GM23248 (cell line): ENCODE data around the gene PFKP. TPM values are rescaled to one million over a fixed set of nuclear protein-coding genes. Genes with fewer than 3 reads are reported as not detected.

ENCODE experiments used
- DNase-seq: peaks from one replicate; pipeline ENCODE4 v3.0.0-alpha.2; 2015
- H2AFZ ChIP-seq: fragments of 200-600 bp; sonication (generic); 2 replicates; pipeline ENCODE4 v1.6.1; 2016; ENCODE audit warnings: antibody characterized with exemption
- H3F3A ChIP-seq: fragments of 200-600 bp; sonication (generic); 2 replicates; pipeline ENCODE4 v1.6.1; 2016; ENCODE audit warnings: mild to moderate bottlenecking, antibody characterized with exemption, mixed run types; ENCODE audit not compliant: insufficient read depth
- H3K27ac ChIP-seq: fragments of 200-600 bp; sonication (generic); 2 replicates; pipeline ENCODE4 v1.5.1; 2016; ENCODE audit warnings: mild to moderate bottlenecking
- H3K27me3 ChIP-seq: fragments of 200-600 bp; sonication (generic); replicated peaks from 2 replicates; pipeline ENCODE4 v1.6.1; 2016; ENCODE audit warnings: mild to moderate bottlenecking; ENCODE audit not compliant: insufficient read depth
- H3K36me3 ChIP-seq: fragments of 200-600 bp; sonication (generic); 2 replicates; pipeline ENCODE4 v1.6.1; 2016; ENCODE audit warnings: low read depth, mild to moderate bottlenecking
- H3K4me1 ChIP-seq: fragments of 200-600 bp; sonication (generic); 2 replicates; pipeline ENCODE4 v1.6.1; 2016; ENCODE audit warnings: mild to moderate bottlenecking; ENCODE audit not compliant: insufficient read depth
- H3K4me2 ChIP-seq: fragments of 200-600 bp; sonication (generic); one replicate; pipeline ENCODE4 v1.6.1; 2016; ENCODE audit warnings: mild to moderate bottlenecking; ENCODE audit not compliant: unreplicated experiment
- H3K4me3 ChIP-seq: fragments of 200-600 bp; sonication (generic); 2 replicates; pipeline ENCODE4 v1.5.1; 2016; ENCODE audit warnings: mild to moderate bottlenecking
- H3K79me2 ChIP-seq: fragments of 200-600 bp; sonication (generic); 2 replicates; pipeline ENCODE4 v1.6.1; 2016; ENCODE audit warnings: mild to moderate bottlenecking; ENCODE audit not compliant: insufficient read depth
- H3K9ac ChIP-seq: fragments of 200-600 bp; sonication (generic); 2 replicates; pipeline ENCODE4 v1.6.1; 2016; ENCODE audit warnings: mild to moderate bottlenecking
- H3K9me2 ChIP-seq: fragments of 200-600 bp; sonication (generic); 2 replicates; pipeline ENCODE4 v1.6.1; 2016; ENCODE audit warnings: mixed run types, mild to moderate bottlenecking, moderate library complexity; ENCODE audit not compliant: insufficient read depth
- H3K9me3 ChIP-seq: fragments of 200-600 bp; sonication (generic); one replicate; pipeline ENCODE4 v1.6.1; 2017; ENCODE audit warnings: low read depth
- H4K20me1 ChIP-seq: fragments of 200-600 bp; sonication (generic); 2 replicates; pipeline ENCODE4 v1.6.0; 2016; ENCODE audit not compliant: insufficient read depth
- EZH2 ChIP-seq: fragments of 200-600 bp; sonication (generic); IDR thresholded peaks from 2 replicates; pipeline ENCODE4 v1.6.1; 2018; ENCODE audit warnings: antibody characterized with exemption, mild to moderate bottlenecking; ENCODE audit not compliant: insufficient read depth, poor library complexity, severe bottlenecking
- EZH2phosphoT487 ChIP-seq: fragments of 200-600 bp; sonication (generic); IDR thresholded peaks from 2 replicates; pipeline ENCODE4 v1.6.1; 2018; ENCODE audit warnings: antibody characterized with exemption, moderate library complexity, mild to moderate bottlenecking, low read depth; ENCODE audit not compliant: insufficient read depth
- WGBS, 2 experiments: methylation state at CpG; one replicate each; pipeline ENCODE4 v1.1.6; 2015 to 2017; ENCODE audit warnings: low lambda C conversion rate in 2 of 2, low coverage in 1 of 2; ENCODE audit errors: missing lambda C conversion rate in 2 of 2; 5-methylcytosine and 5-hydroxymethylcytosine counted together
- in situ Hi-C: fragments of 300-500 bp; cut with MboI; formaldehyde crosslinking; loops from 2 replicates; pipeline ENCODE4 v1.15.0; 2020
- polyA plus RNA-seq: library from polyadenylated mRNA; unstranded; fragments of >200 nt; fragmentation: Nextera tagmentation; extraction: Ambion mirVana; gene quantifications from 2 replicates; pipeline ENCODE4 v1.2.1, GENCODE V29; 2016
- total RNA-seq: library from RNA; depleted of rRNA; stranded (reverse); fragments of >200 nt; shearing (Covaris generic); gene quantifications from 2 replicates; pipeline ENCODE4 v1.2.3, GENCODE V29; 2014

PFKP gene
- total and polyA plus RNA-seq, 2 experiments from 2014 or later: 133 to 159 TPM

GRCh38 chr10:3028441-3028840, 38.9 kb upstream of the PFKP start:
- Histone ChIP-seq H3K4me2 (no peak overlapping the region), H3K9me2 (no peaks in the 10 kb centered on the region)
- 68 to 77% methylated on average over 11 of the region's 11 CpGs for WGBS, 2 experiments

GRCh38 chr10:3030765-3031164, 36.6 kb upstream of the PFKP start:
- Histone ChIP-seq H3K4me1 (no peaks in the 10 kb centered on the region), H3K9me2 (no peaks in the 10 kb centered on the region), H3F3A (no peaks in the 10 kb centered on the region), H3K4me2 (no peak overlapping the region), H3K27me3 (peaks cover 16% of the 10 kb centered on the region), H3K27ac (no peak overlapping the region), H3K36me3 (no peaks in the 10 kb centered on the region), H4K20me1 (no peaks in the 10 kb centered on the region), H3K9me3 (no peaks in the 10 kb centered on the region), H3K9ac (no peak overlapping the region), H2AFZ (no peak overlapping the region), H3K4me3 (no peak overlapping the region), H3K79me2 (no peaks in the 10 kb centered on the region)
- 23 to 31% methylated on average over 5 of the region's 5 CpGs for WGBS, 2 experiments
- no peak for DNase-seq
- in situ Hi-C loops: no loop called here
- TF ChIP-seq EZH2phosphoT487 (no peak), EZH2 (no peak)

More at GRCh38 chr10:3028441-3028840, 38.9 kb upstream of the PFKP start:
- Histone ChIP-seq H3F3A (no peaks in the 10 kb centered on the region), H4K20me1 (no peaks in the 10 kb centered on the region), H3K27me3 (peaks cover 8% of the 10 kb centered on the region), H3K4me1 (no peaks in the 10 kb centered on the region), H2AFZ (no peak overlapping the region), H3K4me3 (no peak overlapping the region), H3K9ac (no peak overlapping the region), H3K9me3 (no peaks in the 10 kb centered on the region), H3K27ac (no peak overlapping the region), H3K36me3 (no peaks in the 10 kb centered on the region), H3K79me2 (no peaks in the 10 kb centered on the region)
- no peak for DNase-seq
- TF ChIP-seq EZH2phosphoT487 (no peak), EZH2 (no peak)
- in situ Hi-C loops: no loop called here

GRCh38 chr10:3031490-3031889, 35.9 kb upstream of the PFKP start:
- Histone ChIP-seq H3K27me3 (peaks cover 16% of the 10 kb centered on the region), H2AFZ (no peak overlapping the region), H3K79me2 (no peaks in the 10 kb centered on the region), H3K9ac (no peak overlapping the region), H4K20me1 (no peaks in the 10 kb centered on the region), H3K9me2 (no peaks in the 10 kb centered on the region), H3K27ac (no peak overlapping the region), H3K36me3 (no peaks in the 10 kb centered on the region), H3F3A (no peaks in the 10 kb centered on the region), H3K4me1 (no peaks in the 10 kb centered on the region), H3K4me2 (no peak overlapping the region), H3K9me3 (no peaks in the 10 kb centered on the region), H3K4me3 (no peak overlapping the region)
- WGBS, 2 experiments: 14 to 16% methylated on average over 4 of the region's 4 CpGs
- TF ChIP-seq EZH2 (no peak), EZH2phosphoT487 (no peak)
- in situ Hi-C loops: no loop called here
- no peak for DNase-seq

- in situ Hi-C loops: no loop called here
Observed at GRCh38 chr10:3033925-3034324, 33.4 kb upstream of the PFKP start.

GRCh38 chr10:3034616-3035015, 32.7 kb upstream of the PFKP start:
- in situ Hi-C loops: no loop called here
- Histone ChIP-seq H3K27ac (no peak overlapping the region), H4K20me1 (no peaks in the 10 kb centered on the region), H3K4me3 (no peak overlapping the region), H2AFZ (no peak overlapping the region), H3K9me2 (no peaks in the 10 kb centered on the region), H3K9ac (no peak overlapping the region), H3K4me2 (no peak overlapping the region), H3K4me1 (no peaks in the 10 kb centered on the region), H3K9me3 (no peaks in the 10 kb centered on the region), H3K36me3 (no peaks in the 10 kb centered on the region), H3K79me2 (no peaks in the 10 kb centered on the region), H3K27me3 (peaks cover 24% of the 10 kb centered on the region), H3F3A (no peaks in the 10 kb centered on the region)
- DNase-seq: no peak
- WGBS, 2 experiments: 38% methylated on average over 4 of the region's 4 CpGs
- TF ChIP-seq EZH2phosphoT487 (no peak), EZH2 (no peak)

More at GRCh38 chr10:3033925-3034324, 33.4 kb upstream of the PFKP start:
- H3F3A ChIP-seq: no peaks in the 10 kb centered on the region
- no peak overlapping the region for H3K4me3 ChIP-seq
- no peak for TF ChIP-seq EZH2phosphoT487
- no peak for TF ChIP-seq EZH2
- H2AFZ ChIP-seq: no peak overlapping the region
- no peaks in the 10 kb centered on the region for H3K9me2 ChIP-seq
- H4K20me1 ChIP-seq: no peaks in the 10 kb centered on the region
- peaks cover 20% of the 10 kb centered on the region for H3K27me3 ChIP-seq
- no peak overlapping the region for H3K4me2 ChIP-seq
- 46 to 47% methylated on average over 5 of the region's 5 CpGs for WGBS, 2 experiments
- no peaks in the 10 kb centered on the region for H3K36me3 ChIP-seq
- DNase-seq: no peak
- H3K9ac ChIP-seq: no peak overlapping the region
- H3K9me3 ChIP-seq: no peaks in the 10 kb centered on the region
- H3K4me1 ChIP-seq: no peaks in the 10 kb centered on the region
- no peaks in the 10 kb centered on the region for H3K79me2 ChIP-seq
- no peak overlapping the region for H3K27ac ChIP-seq
